Measurements from ENCODE around the gene SMYD5.

Gene SMYD5

GRCh38 chr2:73243884-73244570, 30.0 kb downstream of the SMYD5 start:
- DNase-seq = no peak

GRCh38 chr2:73244580-73244979, 30.5 kb downstream of the SMYD5 start:
- DNase-seq = no peak

- DNase-seq = no peak
These were observed 32.8 kb downstream of the SMYD5 start for GRCh38 chr2:73246850-73247249.

- DNase-seq = no peak
These were observed 35.6 kb downstream of the SMYD5 start for GRCh38 chr2:73249636-73250035.

- DNase-seq = no peak
These were observed 37.1 kb downstream of the SMYD5 start for GRCh38 chr2:73250872-73251846.

- no peak for DNase-seq
These were observed 38.4 kb downstream of the SMYD5 start for GRCh38 chr2:73252238-73253027.

GRCh38 chr2:73253400-73253799, 39.4 kb downstream of the SMYD5 start:
- no peak for DNase-seq

GRCh38 chr2:73253901-73254300, 39.9 kb downstream of the SMYD5 start:
- DNase-seq = no peak

GRCh38 chr2:73254343-73255006, 40.4 kb downstream of the SMYD5 start:
- no peak for DNase-seq

GRCh38 chr2:73255007-73255644, 41.1 kb downstream of the SMYD5 start:
- no peak for DNase-seq

GRCh38 chr2:73255907-73256617, 42.0 kb downstream of the SMYD5 start:
- no peak for DNase-seq

- no peak for DNase-seq
These were observed 42.5 kb downstream of the SMYD5 start for GRCh38 chr2:73256618-73256922.

- no peak for DNase-seq
These were observed 43.0 kb downstream of the SMYD5 start for GRCh38 chr2:73257021-73257420.

- DNase-seq = no peak
These were observed 43.5 kb downstream of the SMYD5 start for GRCh38 chr2:73257425-73258125.

GRCh38 chr2:73258186-73258912, 44.3 kb downstream of the SMYD5 start:
- DNase-seq = no peak

- no peak for DNase-seq
These were observed 44.8 kb downstream of the SMYD5 start for GRCh38 chr2:73258913-73259215.

- no peak for DNase-seq
These were observed 45.2 kb downstream of the SMYD5 start for GRCh38 chr2:73259276-73259675.

GRCh38 chr2:73259704-73260337, 45.8 kb downstream of the SMYD5 start:
- DNase-seq = no peak

GRCh38 chr2:73260338-73260984, 46.4 kb downstream of the SMYD5 start:
- peak; percentile 5 to 16 for DNase-seq
